GM19240 (cell line): ENCODE measurements around the gene GRXCR2.
A peak's percentile ranks its signal among the peaks of the same experiment; 100 is the strongest.
"Not testable (repeated sequence)": the region's sequence is repeated elsewhere in the genome, so short reads cannot be mapped to it uniquely, and the experiment has no call there.

Source experiments
- DNase-seq: peaks from one replicate; pipeline ENCODE4 v3.0.0; 2011; ENCODE audit warnings: low spot score; ENCODE audit not compliant: insufficient read length

GRXCR2 gene

GRCh38 chr5:145836241-145836640 lies 36.6 kb downstream of the GRXCR2 start:
- DNase-seq, result not testable (repeated sequence)

GRCh38 chr5:145835848-145836239 lies 37.0 kb downstream of the GRXCR2 start:
- no peak for DNase-seq

DNA sequence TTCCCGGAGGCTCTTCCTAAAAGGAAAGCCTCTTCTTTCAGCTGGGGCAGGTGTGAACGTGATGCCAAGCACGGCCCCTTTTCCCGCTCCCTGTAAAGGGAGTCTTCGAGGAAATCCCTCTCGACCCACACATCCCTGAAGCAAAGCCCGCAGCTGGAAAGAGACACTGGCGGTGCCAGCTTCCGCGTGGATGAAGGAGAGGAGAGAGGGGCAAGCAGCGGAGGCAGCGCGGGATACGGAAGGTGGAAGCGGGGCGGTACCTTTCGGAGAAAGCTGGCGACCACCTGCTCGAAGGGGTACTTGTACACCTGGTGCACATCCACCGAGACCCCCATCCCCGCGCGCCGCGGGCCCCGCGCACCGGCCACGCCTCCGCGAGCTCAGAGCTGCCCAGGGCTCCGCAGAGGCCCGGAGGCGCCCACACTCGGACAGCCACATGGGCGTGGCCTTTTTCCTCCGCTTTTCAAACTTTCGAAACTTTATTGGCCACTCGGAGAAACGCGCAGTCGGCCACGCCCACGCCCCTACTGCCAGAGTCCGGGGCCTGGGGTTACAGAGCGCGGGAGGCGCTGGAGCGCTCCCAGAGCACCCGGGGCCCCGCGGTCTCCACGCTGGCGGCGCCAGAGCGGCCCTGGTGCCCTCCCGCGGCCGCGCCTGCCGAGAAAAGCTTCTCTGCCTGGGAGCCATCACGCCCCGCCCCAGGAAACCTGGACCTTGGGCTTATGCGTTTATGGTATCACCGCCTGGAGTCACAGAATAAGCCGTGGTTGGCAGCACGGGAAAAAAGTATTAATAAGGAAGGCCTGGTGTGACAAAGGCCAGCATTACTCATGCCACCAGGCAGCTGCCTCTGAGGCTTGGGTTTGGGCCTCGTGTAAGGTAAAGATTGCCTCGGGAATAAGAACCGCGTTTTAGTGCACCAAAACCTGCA lies 37.6 kb downstream of the GRXCR2 start, which contains the start of gene PRELID2:
Gene PRELID2 (minus strand): TSS at position 426 of the 931 bp plus-strand sequence. CDS start 91 bp downstream, at position 335.
- DNase-seq, result peak; percentile 2

DNA sequence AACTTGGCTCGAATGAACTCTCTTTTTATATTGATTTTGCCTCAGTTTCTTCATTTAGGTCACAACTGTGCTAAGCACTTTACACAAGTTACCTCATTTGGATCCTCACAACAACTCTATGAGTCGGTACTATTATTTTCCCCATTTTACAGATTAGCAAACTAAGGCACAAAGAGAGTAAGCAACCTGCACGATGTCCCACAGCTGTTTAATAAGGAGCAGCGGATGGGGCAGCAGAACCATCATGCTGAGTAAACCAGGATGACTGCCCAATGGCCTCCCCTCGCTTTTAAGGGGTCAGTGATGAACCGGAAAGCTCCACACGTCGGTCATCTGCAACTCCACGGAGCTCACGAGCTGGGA lies 38.3 kb downstream of the GRXCR2 start:
- no peak for DNase-seq

DNA sequence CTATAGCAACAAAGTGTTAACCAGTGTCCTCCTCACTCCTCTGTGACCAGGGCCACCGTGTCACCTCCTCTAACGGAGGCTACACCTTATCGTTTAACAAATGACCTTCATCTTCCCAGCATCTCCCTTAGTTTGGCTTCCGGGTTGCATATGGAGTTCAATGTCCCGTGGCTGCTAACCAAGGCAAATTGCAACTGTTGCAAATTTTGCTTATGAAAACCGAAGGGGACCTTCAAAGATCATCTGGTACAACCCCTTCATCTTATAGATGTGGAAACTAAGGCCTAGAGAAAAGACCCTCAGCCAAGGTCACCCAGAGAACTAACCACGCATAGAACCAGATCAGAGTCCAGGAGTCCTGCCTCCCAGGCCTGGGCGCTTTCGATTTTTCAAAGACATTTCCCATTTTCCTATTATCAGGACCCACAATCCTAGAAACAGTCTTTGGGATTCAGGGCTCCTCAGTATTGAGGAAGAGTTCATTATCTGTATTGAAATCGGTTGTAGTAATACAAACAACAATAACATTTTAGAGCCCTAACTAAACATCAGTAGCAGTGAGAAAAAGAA lies 39.1 kb downstream of the GRXCR2 start:
- no peak for DNase-seq

- no peak for DNase-seq
Observed at GRCh38 chr5:145830594-145830993, 42.2 kb downstream of the GRXCR2 start.

GRCh38 chr5:145829708-145830361 lies 43.0 kb downstream of the GRXCR2 start:
- no peak for DNase-seq

- DNase-seq, result no peak
Observed at GRCh38 chr5:145826895-145827674, 45.7 kb downstream of the GRXCR2 start.

DNA sequence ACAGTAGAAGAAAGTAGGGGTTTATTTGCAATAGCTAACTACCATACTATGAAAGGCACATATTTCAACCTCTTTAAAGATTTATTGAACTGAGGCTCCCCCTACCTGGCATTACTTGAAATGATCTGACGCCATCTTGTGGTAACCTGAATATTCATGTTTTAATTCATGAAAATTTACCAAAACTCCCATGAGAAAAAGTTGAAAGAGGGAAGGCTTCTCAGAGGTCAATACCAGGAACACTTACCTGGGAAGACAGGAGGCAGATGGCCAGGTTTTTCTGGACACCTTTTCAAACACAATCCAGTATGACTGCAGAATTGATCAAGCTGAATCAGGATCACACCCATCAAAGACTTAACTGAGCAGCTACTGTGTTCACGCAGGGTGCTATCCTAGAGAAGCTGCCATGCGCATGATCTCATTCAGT lies 47.0 kb downstream of the GRXCR2 start:
- no peak for DNase-seq

GRCh38 chr5:145824040-145824439 lies 48.8 kb downstream of the GRXCR2 start:
- DNase-seq, result no peak

DNA sequence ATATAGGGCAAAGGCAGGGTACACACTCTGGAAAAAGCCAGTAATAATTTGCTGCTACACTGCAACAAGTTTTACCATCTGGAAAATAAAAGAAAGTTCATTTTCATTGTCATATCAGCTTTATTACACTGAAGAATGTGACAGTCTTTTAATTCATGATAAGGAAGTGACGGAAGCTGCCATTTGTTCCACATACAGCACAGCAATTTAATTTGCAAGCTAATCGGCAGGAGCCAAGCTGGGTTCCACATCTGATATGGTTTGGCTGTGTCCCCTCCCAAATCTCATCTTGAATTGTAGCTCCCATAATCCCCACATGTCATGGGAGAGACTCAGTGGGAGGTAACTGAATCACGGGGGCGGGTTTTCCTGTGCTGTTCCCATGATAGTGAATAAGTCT lies 54.2 kb downstream of the GRXCR2 start:
- DNase-seq, result no peak

GRCh38 chr5:145812877-145813276 lies 59.9 kb downstream of the GRXCR2 start:
- no peak for DNase-seq

GRCh38 chr5:145811834-145812625 lies 60.8 kb downstream of the GRXCR2 start:
- DNase-seq, result no peak
